IPS DF 6.9 (cell line): ENCODE measurements around the gene MTMR10.
A peak's percentile ranks its signal among the peaks of the same experiment; 100 is the strongest.

ENCODE experiments used
- DNase-seq: peaks from one replicate; pipeline ENCODE4 v3.0.0-alpha.2; 2013; ENCODE audit warnings: low read depth, low spot score
- H3K27ac ChIP-seq: one replicate; pipeline ENCODE4 v1.5.1; 2013; ENCODE audit warnings: low read length, control low read depth
- H3K27me3 ChIP-seq: 2 replicates; pipeline ENCODE4 v1.6.1; 2013; ENCODE audit warnings: mild to moderate bottlenecking, low read length; ENCODE audit not compliant: control insufficient read depth, insufficient read depth
- H3K36me3 ChIP-seq: 2 replicates; pipeline ENCODE4 v1.6.1; 2013; ENCODE audit warnings: low read length; ENCODE audit not compliant: control insufficient read depth, insufficient read depth
- H3K4me1 ChIP-seq: 2 replicates; pipeline ENCODE4 v1.6.1; 2013; ENCODE audit warnings: low read length; ENCODE audit not compliant: control insufficient read depth, insufficient read depth
- H3K4me3 ChIP-seq: 2 replicates; pipeline ENCODE4 v1.5.1; 2013; ENCODE audit warnings: mild to moderate bottlenecking, low read length
- H3K9me3 ChIP-seq: 2 replicates; pipeline ENCODE4 v1.6.1; 2013; ENCODE audit warnings: low read length, inconsistent platforms; ENCODE audit not compliant: control insufficient read depth, insufficient read depth
- WGBS: extraction: QIAGEN DNeasy Blood & Tissue Kit; methylation state at CpG from one replicate; pipeline ENCODE4 v1.1.7; 2013; ENCODE audit warnings: mixed read lengths, missing lambda C conversion rate; ENCODE audit not compliant: insufficient read length, insufficient coverage; 5-methylcytosine and 5-hydroxymethylcytosine counted together

The MTMR10 gene

GRCh38 chr15:31013863-31014607, 22.6 kb upstream of the MTMR10 start:
- Histone ChIP-seq H3K27ac (no peak overlapping the region), H3K36me3 (no peaks in the 10 kb centered on the region), H3K27me3 (no peaks in the 10 kb centered on the region), H3K4me3 (no peak overlapping the region), H3K9me3 (no peaks in the 10 kb centered on the region; the same call in 1 of the 2 replicates), H3K4me1 (peaks cover 4% of the 10 kb centered on the region; the same call in 1 of the 2 replicates)
- no CpG with 5 or more reads among the region's 2 CpGs for WGBS
- no peak for DNase-seq

- H3K9me3 ChIP-seq = no peaks in the 10 kb centered on the region; the same call in 1 of the 2 replicates
- no peak for DNase-seq
- no CpG with 5 or more reads among the region's 2 CpGs for WGBS
- no peak overlapping the region for H3K27ac ChIP-seq
- peaks cover 4% of the 10 kb centered on the region; the same call in 1 of the 2 replicates for H3K4me1 ChIP-seq
- no peak overlapping the region for H3K4me3 ChIP-seq
- no peaks in the 10 kb centered on the region for H3K36me3 ChIP-seq
- H3K27me3 ChIP-seq = no peaks in the 10 kb centered on the region
Observed at GRCh38 chr15:31012455-31012854, 21.0 kb upstream of the MTMR10 start.

DNA sequence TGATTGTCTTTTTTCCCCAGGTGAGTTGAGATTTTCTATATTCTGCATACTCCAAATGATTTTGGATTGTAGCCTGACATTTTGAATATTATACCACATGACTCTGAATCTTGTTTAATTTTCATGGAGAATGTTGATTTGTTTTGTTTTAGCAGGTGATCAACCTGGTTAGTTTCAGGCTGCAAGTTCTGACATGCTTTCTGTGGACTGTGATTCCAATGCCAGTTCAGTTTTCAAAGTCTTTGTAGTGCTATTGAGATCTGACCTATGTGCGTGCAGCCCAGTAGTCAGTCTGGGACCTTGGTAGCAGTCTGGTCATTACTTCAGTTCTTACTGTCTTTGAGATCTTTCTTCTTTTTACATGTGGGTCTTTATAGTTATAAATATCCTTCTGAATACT, 18.6 kb upstream of the MTMR10 start:
- no peaks in the 10 kb centered on the region for H3K27me3 ChIP-seq
- H3K36me3 ChIP-seq = no peaks in the 10 kb centered on the region
- DNase-seq = no peak
- WGBS = no CpG with 5 or more reads among the region's 1 CpG
- H3K27ac ChIP-seq = no peak overlapping the region
- no peaks in the 10 kb centered on the region; the same call in 1 of the 2 replicates for H3K9me3 ChIP-seq
- no peak overlapping the region for H3K4me3 ChIP-seq
- H3K4me1 ChIP-seq = peaks cover 4% of the 10 kb centered on the region; the same call in 1 of the 2 replicates

DNA sequence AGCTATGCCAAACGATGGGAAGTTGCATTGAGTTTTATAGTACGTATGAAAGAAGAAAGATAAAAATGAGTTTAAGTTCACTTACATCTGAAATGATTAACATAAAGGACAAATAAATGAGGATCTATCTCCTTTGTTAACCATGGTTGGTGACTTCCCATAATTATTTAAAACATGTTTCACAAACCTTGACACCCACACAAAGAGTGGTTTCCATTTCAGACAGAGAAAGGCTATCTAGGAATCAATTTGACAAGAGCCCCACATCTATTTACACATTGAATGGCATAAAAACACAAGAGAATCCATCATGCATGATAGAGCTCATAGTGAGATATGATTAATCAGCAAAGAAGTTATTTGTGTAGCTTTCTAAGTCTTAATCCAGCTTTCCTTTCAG, 14.2 kb upstream of the MTMR10 start:
- Histone ChIP-seq H3K36me3 (no peaks in the 10 kb centered on the region), H3K9me3 (no peaks in the 10 kb centered on the region), H3K4me3 (no peak overlapping the region), H3K27me3 (no peaks in the 10 kb centered on the region), H3K27ac (no peak overlapping the region), H3K4me1 (no peaks in the 10 kb centered on the region)
- 100% methylated on average over 2 of the region's 2 CpGs for WGBS
- no peak for DNase-seq

- no peak for DNase-seq
- no peaks in the 10 kb centered on the region for H3K4me1 ChIP-seq
- no peaks in the 10 kb centered on the region for H3K9me3 ChIP-seq
- H3K27ac ChIP-seq = no peak overlapping the region
- no peaks in the 10 kb centered on the region for H3K27me3 ChIP-seq
- WGBS = no CpG with 5 or more reads among the region's 5 CpGs
- H3K36me3 ChIP-seq = no peaks in the 10 kb centered on the region
- H3K4me3 ChIP-seq = no peak overlapping the region
Observed at GRCh38 chr15:31004220-31004733, 12.8 kb upstream of the MTMR10 start.

DNA sequence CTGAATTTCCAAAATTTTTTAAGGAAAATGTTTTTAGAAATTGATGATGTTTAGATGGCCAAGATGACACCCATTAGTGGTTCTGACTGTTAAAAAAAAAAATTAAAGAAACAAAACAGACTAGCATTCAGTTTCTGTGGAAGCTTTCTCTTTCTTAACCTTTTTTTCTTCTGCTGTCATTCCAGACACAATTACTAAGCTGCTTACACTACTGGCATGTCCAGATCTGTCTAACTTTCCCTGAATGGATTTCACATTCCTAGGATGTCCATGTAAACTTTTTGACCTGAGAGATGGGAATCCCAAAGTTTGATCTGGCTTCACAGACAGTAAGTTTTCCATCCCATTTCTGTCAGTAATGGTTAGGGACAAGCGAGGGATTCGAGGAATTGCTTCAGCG, 10.3 kb upstream of the MTMR10 start:
- H3K4me1 ChIP-seq = no peaks in the 10 kb centered on the region

DNA sequence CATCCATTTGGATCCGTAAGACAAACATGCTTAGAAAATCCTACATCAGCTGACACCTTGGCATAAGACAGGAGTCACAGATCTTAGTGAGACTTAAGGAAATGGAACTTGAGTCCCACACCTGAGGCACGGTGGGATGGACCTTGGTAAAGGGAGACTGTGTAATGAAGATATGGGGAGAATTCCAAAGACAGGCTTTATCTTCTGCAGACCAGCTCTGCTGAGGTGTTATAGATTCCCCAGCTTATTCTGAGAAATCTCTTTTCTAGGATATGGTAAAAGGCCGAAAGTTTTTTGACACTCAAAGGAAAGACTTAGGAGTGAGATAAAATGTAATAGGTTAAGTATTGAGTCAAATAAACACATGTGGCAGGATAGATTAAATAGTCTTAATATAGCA, 8.3 kb upstream of the MTMR10 start:
- WGBS = no CpG with 5 or more reads among the region's 3 CpGs
- H3K27ac ChIP-seq = no peak overlapping the region
- no peaks in the 10 kb centered on the region for H3K27me3 ChIP-seq
- no peak for DNase-seq
- H3K4me3 ChIP-seq = no peak overlapping the region
- H3K4me1 ChIP-seq = no peaks in the 10 kb centered on the region
- no peaks in the 10 kb centered on the region for H3K36me3 ChIP-seq
- no peaks in the 10 kb centered on the region for H3K9me3 ChIP-seq

More for the DNA sequence above, 10.3 kb upstream of the MTMR10 start:
- Histone ChIP-seq H3K4me3 (no peak overlapping the region), H3K36me3 (no peaks in the 10 kb centered on the region), H3K27me3 (no peaks in the 10 kb centered on the region), H3K9me3 (no peaks in the 10 kb centered on the region), H3K27ac (no peak overlapping the region)
- WGBS = no CpG with 5 or more reads among the region's 3 CpGs
- DNase-seq = no peak

GRCh38 chr15:30997270-30997669, 5.8 kb upstream of the MTMR10 start:
- no peak for DNase-seq
- Histone ChIP-seq H3K27me3 (no peaks in the 10 kb centered on the region), H3K36me3 (no peaks in the 10 kb centered on the region), H3K27ac (no peak overlapping the region), H3K4me3 (no peak overlapping the region), H3K9me3 (no peaks in the 10 kb centered on the region), H3K4me1 (no peaks in the 10 kb centered on the region)
- no CpG with 5 or more reads among the region's 1 CpG for WGBS

GRCh38 chr15:30992249-30992864, 929 bp upstream of the MTMR10 start:
- Histone ChIP-seq H3K36me3 (no peaks in the 10 kb centered on the region), H3K4me1 (no peaks in the 10 kb centered on the region; the same call in 1 of the 2 replicates), H3K27me3 (no peaks in the 10 kb centered on the region), H3K27ac (no peak overlapping the region), H3K4me3 (peak overlapping the region; percentile 78; the same call in 1 of the 2 replicates), H3K9me3 (no peaks in the 10 kb centered on the region)
- WGBS = no CpG with 5 or more reads among the region's 7 CpGs
- no peak for DNase-seq

DNA sequence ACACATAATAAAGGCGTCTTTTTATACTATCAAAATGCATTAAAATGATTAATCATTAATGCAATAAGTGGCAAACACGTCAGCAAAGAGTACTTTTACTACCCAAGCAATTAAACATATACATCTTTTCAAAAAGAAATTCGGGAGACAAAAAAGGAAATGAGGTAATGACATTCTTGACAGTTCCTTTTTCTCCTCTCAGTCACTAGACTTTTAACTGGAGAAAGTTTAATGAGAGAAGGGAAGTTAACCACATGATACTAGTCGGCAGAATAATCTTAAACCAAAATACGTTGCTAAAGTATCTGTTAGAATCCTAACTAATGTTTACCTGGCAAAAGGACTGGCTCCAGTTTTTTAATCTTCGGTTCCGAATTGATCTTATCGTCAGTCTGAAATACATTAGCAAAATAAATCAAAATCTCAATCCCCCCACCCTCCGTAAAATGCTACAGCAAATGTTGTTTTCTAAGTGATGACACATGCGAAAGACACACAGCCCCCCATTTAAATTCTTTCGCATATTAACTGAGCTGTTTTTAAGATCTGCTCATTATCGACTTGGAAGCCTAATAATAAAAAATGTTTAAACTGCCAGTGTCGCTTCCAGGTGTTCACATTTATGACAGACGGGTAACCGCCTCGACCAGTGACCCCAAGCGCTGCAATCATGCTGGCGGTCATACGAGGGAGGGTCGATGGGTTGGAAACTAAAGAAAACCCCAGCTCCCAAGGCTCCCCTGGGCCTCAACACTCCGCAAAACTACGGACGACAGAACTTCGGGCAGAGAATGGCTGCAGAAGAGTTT, 778 bp downstream of the MTMR10 start:
- no peak for DNase-seq
- Histone ChIP-seq H3K4me1 (no peaks in the 10 kb centered on the region; the same call in 1 of the 2 replicates), H3K27ac (no peak overlapping the region)

More for the DNA sequence above, 778 bp downstream of the MTMR10 start:
- no peaks in the 10 kb centered on the region for H3K36me3 ChIP-seq
- no peaks in the 10 kb centered on the region for H3K9me3 ChIP-seq
- peak overlapping the region; percentile 78 for H3K4me3 ChIP-seq
- WGBS = no CpG with 5 or more reads among the region's 24 CpGs
- no peaks in the 10 kb centered on the region for H3K27me3 ChIP-seq
